ENCODE results near the gene GNG4.

DNA sequence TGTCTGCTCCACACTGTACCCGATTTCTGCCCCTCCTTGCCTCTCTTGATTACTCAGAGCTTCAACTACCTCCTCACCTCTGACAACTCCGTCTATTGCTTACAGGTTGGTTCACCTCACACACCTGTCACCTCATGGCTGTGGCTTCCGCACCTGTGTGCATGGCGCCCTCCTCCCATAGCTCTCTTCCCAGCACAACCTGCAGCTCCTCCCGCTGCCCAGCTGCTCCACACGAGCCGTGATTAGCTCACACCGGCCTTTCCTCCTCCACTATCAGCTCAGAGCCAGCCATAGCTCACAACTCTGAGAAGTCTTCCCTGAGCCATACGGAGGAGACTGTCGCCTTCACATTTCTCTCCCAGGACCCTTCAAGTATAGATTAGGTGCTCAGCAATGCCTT is 67.5 kb downstream of the GNG4 start:
- TF ChIP-seq POLR2AphosphoS5 (IDR thresholded peaks at IDR 0.05) (no peak), POLR2A (IDR thresholded peaks at IDR 0.05) (no peak)
- TF ChIP-seq, protein P1, sequence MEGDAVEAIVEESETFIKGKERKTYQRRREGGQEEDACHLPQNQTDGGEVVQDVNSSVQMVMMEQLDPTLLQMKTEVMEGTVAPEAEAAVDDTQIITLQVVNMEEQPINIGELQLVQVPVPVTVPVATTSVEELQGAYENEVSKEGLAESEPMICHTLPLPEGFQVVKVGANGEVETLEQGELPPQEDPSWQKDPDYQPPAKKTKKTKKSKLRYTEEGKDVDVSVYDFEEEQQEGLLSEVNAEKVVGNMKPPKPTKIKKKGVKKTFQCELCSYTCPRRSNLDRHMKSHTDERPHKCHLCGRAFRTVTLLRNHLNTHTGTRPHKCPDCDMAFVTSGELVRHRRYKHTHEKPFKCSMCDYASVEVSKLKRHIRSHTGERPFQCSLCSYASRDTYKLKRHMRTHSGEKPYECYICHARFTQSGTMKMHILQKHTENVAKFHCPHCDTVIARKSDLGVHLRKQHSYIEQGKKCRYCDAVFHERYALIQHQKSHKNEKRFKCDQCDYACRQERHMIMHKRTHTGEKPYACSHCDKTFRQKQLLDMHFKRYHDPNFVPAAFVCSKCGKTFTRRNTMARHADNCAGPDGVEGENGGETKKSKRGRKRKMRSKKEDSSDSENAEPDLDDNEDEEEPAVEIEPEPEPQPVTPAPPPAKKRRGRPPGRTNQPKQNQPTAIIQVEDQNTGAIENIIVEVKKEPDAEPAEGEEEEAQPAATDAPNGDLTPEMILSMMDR (IDR thresholded peaks at IDR 0.05), result no peak

Data from breast epithelium (tissue), 3 donors.